Skin of body (tissue), 2 donors: ENCODE data around the gene SYTL3. TPM values are rescaled to one million over a fixed set of nuclear protein-coding genes. Genes with fewer than 3 reads are reported as not detected.
A peak's percentile ranks its signal among the peaks of the same experiment; 100 is the strongest.
"Not testable (repeated sequence)": the region's sequence is repeated elsewhere in the genome, so short reads cannot be mapped to it uniquely, and the experiment has no call there.

Experiments used
- DNase-seq: peaks from one replicate; lab custom pipeline; 2025; lab: John Stamatoyannopoulos, UW
- total RNA-seq: library from RNA; depleted of rRNA; stranded (reverse); fragments of >200 nt; gene quantifications from one replicate; pipeline ENCODE4 v1.2.3, GENCODE V29; 2014

Gene SYTL3
- total RNA-seq, 1 donor from 2014 or later: 2.7 TPM

- no peak for DNase-seq
Measured at GRCh38 chr6:158662954-158663624, 13.2 kb downstream of the SYTL3 start.

- DNase-seq: peak; percentile 17
Measured at GRCh38 chr6:158663625-158664165, 13.8 kb downstream of the SYTL3 start.

- DNase-seq: no peak
Measured at GRCh38 chr6:158665332-158665731, 15.5 kb downstream of the SYTL3 start.

DNA sequence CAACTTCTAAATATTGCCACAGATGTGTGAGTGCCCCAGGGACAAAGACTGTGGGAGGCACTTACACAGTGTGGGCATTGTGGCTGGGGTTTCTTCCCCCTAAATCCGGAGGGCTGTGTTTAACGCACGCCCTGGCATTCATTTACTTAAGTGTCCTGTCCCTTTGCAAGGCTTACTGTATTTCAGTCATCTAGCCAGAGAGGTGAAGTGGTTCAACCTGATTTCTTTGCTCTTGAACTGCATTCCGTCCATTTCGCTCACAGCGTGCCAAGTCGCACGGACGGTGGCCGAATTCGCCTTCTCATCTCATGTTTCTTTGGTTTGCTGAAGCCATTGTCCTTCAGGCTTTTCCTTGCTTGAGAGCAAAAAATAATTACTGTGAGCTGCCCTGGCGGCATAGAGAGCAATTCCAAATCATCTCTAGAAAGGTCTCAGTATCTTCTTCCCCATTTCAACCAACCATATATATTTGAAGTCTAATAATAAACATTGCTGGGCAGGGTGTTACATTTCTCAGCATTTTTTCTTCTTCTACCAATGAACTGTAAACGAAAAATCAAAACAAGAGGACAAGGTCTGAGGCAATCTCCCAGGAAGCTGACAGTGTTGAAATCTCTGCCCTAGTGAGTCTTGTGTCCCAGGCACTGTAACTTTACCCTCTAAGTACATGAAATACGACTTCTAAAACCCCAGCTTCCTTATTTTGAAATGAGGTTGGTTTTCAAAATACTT is 16.9 kb downstream of the SYTL3 start:
- DNase-seq: no peak

DNA sequence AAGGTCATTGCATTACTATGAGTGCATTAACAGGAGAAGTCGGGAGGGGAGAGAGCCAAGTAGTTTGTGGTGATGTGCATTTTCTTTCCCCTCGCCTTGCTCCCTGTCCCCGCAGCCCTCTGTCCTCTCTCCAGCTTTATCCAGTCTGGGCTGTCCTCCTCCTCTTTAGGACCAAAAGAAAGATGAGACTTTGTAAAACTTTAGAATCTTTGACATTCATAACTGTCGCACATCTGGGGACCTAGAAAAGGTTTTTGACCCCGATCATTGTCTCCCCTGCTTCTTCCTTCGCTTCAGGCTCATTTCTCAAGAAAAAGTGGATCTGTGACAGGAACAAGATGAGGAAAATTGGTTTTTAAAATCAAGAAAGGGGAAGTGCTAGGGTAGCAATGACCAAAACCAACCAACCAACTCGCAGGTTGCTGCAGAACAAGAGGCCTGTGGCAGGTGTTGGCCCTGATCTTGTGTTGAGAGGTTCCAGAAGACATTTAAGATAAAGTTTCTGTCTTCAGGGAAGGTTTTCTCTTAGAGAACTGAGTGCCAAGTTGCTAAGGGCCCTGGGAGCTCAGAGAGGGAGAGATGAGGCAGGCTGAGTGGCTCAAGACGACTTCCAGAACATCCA is 17.6 kb downstream of the SYTL3 start:
- no peak for DNase-seq

DNA sequence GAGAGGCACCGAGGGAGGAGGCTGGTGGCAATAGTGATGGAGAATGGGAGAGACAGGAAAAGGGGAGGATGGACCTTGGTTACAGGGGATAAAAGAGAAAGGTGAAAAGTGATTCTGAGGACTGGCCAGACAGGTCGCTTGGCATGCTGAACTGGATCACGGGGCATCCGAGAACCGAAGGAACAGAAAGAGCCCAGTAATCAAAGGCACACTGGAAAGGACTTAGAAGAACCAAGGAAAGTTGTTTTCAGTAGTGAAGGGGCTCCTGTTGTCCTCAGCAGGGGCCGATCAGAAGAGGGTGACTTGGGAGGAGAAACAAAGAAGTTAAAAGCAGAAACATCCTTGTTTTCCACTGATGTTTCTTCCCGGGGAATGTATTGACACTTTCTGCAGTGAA is 18.9 kb downstream of the SYTL3 start:
- no peak for DNase-seq

- no peak for DNase-seq
Measured at GRCh38 chr6:158669145-158670035, 19.5 kb downstream of the SYTL3 start.

GRCh38 chr6:158672119-158672518 is 22.3 kb downstream of the SYTL3 start:
- not testable (repeated sequence) for DNase-seq

DNA sequence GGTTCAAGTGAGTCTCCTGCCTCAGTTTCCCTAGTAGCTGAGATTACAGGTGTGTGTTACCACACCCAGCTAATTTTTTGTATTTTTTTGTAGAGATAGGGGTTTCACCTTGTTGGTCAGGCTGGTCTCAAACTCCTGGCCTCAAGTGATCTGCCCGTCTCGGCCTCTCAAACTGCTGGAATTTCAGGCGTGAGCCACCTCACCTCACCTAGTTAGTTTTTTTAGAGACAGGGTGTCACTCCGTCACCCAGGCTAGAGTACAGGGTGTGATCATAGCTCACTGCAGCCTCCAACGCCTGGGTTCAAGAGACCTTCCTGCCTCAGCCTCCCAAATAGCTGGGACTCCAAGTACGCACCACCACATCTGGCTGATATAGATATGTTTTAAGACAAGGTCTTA is 22.9 kb downstream of the SYTL3 start:
- DNase-seq: no peak

DNA sequence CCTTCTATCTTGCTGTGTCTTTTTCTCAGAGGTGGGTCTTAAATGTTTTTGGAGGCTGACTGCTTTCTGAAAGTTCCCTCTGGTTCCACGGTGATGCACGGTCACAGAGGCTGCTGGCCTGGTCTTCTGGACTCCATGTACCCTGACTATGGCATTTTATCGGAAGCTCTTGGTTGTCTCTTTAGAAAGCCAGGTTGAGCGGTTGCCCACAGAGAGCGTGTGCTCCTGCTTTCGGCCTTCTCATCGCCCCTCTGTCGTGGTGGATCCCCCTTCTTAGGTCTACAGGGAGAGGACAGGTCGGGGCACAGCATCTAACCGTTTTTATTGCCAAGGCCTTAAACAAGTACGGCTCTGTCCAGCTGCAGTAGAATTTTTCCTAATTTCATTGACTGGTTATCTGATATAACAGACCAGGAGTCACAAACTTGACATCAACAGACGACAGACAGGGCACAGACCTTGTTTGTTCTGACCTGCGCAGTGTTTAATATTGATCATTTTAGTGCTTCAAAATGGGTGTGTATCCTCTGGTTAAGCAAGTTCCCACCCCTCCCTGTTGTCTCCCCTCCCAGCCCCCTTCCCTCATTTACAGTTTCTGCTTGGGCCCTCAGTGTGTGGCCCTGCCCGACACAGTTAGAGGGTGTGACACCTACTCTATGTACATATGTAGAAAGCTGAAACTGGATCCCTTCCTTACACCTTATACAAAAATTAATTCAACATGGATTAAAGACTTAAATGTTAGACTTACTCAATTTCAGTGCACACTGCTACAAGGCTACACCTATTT is 24.7 kb downstream of the SYTL3 start:
- DNase-seq: no peak

GRCh38 chr6:158677094-158677493 is 27.2 kb downstream of the SYTL3 start:
- not testable (repeated sequence) for DNase-seq

DNA sequence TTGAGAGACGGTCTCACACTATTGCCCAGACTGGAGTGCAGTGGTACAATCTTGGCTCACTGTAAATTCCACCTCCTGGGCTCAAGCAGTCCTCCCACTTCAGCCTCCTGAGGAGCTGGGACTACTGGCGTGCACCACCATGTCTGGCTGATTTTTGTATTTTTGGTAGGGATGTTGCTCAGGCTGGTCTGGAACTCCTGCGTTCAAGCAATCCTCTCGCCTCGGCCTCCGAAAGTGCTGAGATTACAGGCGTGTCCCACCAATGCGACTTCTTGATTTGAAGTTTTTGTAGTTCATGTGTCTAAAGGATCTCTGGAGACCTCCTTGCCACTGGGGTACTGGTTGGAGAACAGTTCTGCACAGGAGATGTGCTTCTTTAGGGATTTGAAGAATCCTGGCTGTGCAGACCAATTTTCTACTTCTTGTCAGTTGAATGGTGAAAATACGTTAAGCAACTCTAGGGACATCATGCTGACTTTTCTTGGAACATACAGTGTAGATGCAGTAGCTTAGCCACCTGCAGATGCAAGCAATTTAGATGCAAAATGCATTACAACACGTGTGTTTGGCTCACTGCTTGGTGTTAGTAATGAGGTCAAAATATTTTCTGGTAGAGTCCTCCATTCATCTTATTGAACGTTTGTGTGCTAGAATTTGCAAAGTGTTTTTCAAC is 28.2 kb downstream of the SYTL3 start:
- no peak for DNase-seq

DNA sequence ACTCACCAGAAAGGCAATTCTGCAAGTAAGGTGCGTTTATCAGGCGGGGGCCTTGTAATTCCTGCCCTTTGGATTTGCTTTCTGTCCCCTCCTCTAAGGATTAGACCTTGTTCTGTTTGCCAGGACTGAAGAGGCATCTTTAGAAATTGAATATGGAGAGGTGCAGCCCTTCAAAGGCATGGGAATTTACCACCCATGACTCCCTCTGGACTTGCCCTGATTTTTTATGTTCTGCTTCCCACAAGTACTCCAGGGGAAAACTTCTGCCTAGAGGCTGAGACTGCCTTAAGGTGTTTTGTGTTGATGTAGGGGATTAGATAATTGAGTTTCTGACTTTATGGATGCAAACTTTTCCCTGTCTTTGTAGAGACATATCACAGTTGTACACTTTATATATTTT is 30.2 kb downstream of the SYTL3 start:
- DNase-seq: no peak

GRCh38 chr6:158680481-158680880 is 30.6 kb downstream of the SYTL3 start:
- DNase-seq: no peak

DNA sequence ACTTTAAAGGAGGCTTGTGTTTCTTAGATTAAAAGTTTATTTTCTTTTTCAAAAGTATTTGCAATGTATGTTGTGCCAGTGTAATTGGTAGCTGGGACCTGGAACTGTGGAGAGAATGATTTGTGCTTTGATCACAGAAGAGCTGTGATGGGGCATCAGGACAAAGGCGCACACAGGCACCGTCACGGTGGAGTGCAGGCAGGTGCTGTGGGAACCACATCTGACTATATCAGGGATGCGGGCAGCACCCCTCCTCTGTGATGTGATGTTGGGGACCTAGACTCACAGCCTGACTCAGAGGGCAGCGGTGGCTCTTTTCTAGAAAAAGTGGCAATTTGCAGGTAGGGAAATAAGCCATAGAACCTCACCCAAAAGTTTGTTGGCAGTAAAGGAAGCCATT is 34.5 kb downstream of the SYTL3 start:
- no peak for DNase-seq

- no peak for DNase-seq
Measured at GRCh38 chr6:158684745-158685324, 35.0 kb downstream of the SYTL3 start.

GRCh38 chr6:158686311-158686710 is 36.5 kb downstream of the SYTL3 start:
- no peak for DNase-seq

- DNase-seq: no peak
Measured at GRCh38 chr6:158686791-158687381, 37.0 kb downstream of the SYTL3 start.

DNA sequence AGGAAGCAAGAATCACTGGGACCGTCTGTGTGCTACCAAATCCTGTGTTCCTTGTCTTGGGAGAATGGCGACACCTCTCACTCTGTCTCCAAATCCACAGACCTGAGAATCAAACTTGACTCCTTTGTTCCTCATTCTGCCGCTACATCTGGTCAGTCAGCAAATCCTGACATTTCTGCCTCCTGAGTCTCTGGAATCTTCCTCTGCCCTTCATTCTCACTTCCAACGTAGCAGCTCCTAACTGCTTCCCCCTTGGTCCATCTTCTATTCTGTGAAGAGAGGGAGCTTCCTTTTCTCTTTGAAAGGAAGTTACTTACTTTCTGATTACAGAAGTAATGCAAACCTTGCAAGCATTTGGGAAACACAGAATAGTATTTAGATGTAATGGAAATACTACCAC is 37.7 kb downstream of the SYTL3 start:
- no peak for DNase-seq
